Ovary (tissue), 3 donors: Measurements from ENCODE around the gene SDK1.

ENCODE experiments used
- CTCF ChIP-seq, 3 donors: fragments of 450-650 bp in 2 of 3; fragments of 200-600 bp in 1 of 3; IDR thresholded peaks; one replicate each; pipeline versions ENCODE4 v1.5.1 to v1.8.0; 2016 to 2022; ENCODE audit warnings: antibody characterized with exemption in 3 of 3, mild to moderate bottlenecking in 1 of 3
- EP300 ChIP-seq: sonication (generic); formaldehyde crosslinking; IDR thresholded peaks from one replicate; pipeline ENCODE4 v1.6.1; 2017; ENCODE audit warnings: antibody characterized with exemption
- donor health status: DM: no; HTN: no; CAD: no.

GRCh38 chr7:3482147-3482921 lies 181.3 kb downstream of the SDK1 start:
- no peak for TF ChIP-seq CTCF (IDR thresholded peaks at IDR 0.05)
- no peak for TF ChIP-seq EP300
